Measurements from ENCODE around the gene IMPACT.
A peak's percentile ranks its signal among the peaks of the same experiment; 100 is the strongest.

- TF ChIP-seq POLR2A (IDR thresholded peaks at IDR 0.05) (peak; percentile 16 to 52), CTCF (IDR thresholded peaks at IDR 0.05) (no peak)
Measured at GRCh38 chr18:24426398-24427294, at the start of gene IMPACT.
